Endodermal cell (in vitro differentiated cells): ENCODE measurements around the gene ADGRL3. TPM values are rescaled to one million over a fixed set of nuclear protein-coding genes. Genes with fewer than 3 reads are reported as not detected.

Source experiments
- DNase-seq: peaks from one replicate; pipeline ENCODE4 v3.0.0-alpha.2; 2017
- H3K27ac ChIP-seq: 2 replicates; pipeline ENCODE4 v1.5.1; 2013; ENCODE audit warnings: mild to moderate bottlenecking, low read depth, low read length, moderate library complexity
- H3K27me3 ChIP-seq: 2 replicates; pipeline ENCODE4 v1.6.1; 2013; ENCODE audit warnings: mild to moderate bottlenecking, low read length, moderate library complexity; ENCODE audit not compliant: insufficient read depth, control insufficient read depth, poor library complexity, severe bottlenecking
- H3K36me3 ChIP-seq: 2 replicates; pipeline ENCODE4 v1.7.0; 2013; ENCODE audit warnings: mild to moderate bottlenecking, low read length, moderate library complexity; ENCODE audit not compliant: control insufficient read depth, insufficient read depth
- H3K4me1 ChIP-seq: one replicate; pipeline ENCODE4 v1.7.0; 2013; ENCODE audit warnings: low read length; ENCODE audit not compliant: control insufficient read depth, insufficient read depth
- H3K4me3 ChIP-seq: 2 replicates; pipeline ENCODE4 v1.5.1; 2013; ENCODE audit warnings: mild to moderate bottlenecking, low read length, moderate library complexity
- H3K9ac ChIP-seq: 2 replicates; pipeline ENCODE4 v1.6.1; 2013; ENCODE audit warnings: mild to moderate bottlenecking, low read length, moderate library complexity; ENCODE audit not compliant: poor library complexity, severe bottlenecking; ENCODE audit errors: extremely low read depth
- H3K9me3 ChIP-seq: 2 replicates; pipeline ENCODE4 v1.6.1; 2013; ENCODE audit warnings: mild to moderate bottlenecking, low read length, moderate library complexity; ENCODE audit not compliant: control insufficient read depth
- H3K27ac Mint-ChIP-seq: 2 replicates; pipeline ENCODE4 v1.8.0; 2020; ENCODE audit warnings: mixed read lengths
- H3K27me3 Mint-ChIP-seq: 2 replicates; pipeline ENCODE4 v1.8.0; 2021; ENCODE audit warnings: mild to moderate bottlenecking, mixed read lengths; ENCODE audit not compliant: insufficient read depth
- H3K36me3 Mint-ChIP-seq: 2 replicates; pipeline ENCODE4 v1.8.0; 2020; ENCODE audit warnings: low read depth, mixed read lengths
- H3K4me1 Mint-ChIP-seq: 2 replicates; pipeline ENCODE4 v1.8.0; 2020; ENCODE audit warnings: mixed read lengths
- H3K4me3 Mint-ChIP-seq: 2 replicates; pipeline ENCODE4 v1.8.0; 2020; ENCODE audit warnings: mild to moderate bottlenecking, moderate library complexity, mixed read lengths
- H3K9me3 Mint-ChIP-seq: 2 replicates; pipeline ENCODE4 v1.8.0; 2020; ENCODE audit warnings: mild to moderate bottlenecking, mixed read lengths
- WGBS, 2 experiments: methylation state at CpG; one replicate each; pipeline versions ENCODE4 v1.1.5 to v1.1.7; 2013; ENCODE audit warnings: missing lambda C conversion rate in 2 of 2, mixed read lengths in 1 of 2; ENCODE audit not compliant: insufficient coverage in 1 of 2, insufficient read length in 1 of 2; 5-methylcytosine and 5-hydroxymethylcytosine counted together
- total RNA-seq, 2 donors: library from RNA; stranded (reverse); fragmentation: NEBNext Ultra II Directional in 1 of 2; extraction: Animal tissue kit (Norgen Biotek cat#: 25700) in 1 of 2; gene quantifications; 2 replicates in 1 of 2; 3 replicates in 1 of 2; pipeline ENCODE4 v1.2.1, GENCODE V29; 2021
- TF ChIP-seq, protein P1 (sequence below): fragments of 200-600 bp; sonication (generic); conservative IDR thresholded peaks from 2 replicates; pipeline ENCODE4 v1.5.0; 2021; ENCODE audit warnings: antibody characterized with exemption, mild to moderate bottlenecking

The ADGRL3 gene
- total RNA-seq, 2 donors from 2014 or later = 9.9 to 10.3 TPM

DNA sequence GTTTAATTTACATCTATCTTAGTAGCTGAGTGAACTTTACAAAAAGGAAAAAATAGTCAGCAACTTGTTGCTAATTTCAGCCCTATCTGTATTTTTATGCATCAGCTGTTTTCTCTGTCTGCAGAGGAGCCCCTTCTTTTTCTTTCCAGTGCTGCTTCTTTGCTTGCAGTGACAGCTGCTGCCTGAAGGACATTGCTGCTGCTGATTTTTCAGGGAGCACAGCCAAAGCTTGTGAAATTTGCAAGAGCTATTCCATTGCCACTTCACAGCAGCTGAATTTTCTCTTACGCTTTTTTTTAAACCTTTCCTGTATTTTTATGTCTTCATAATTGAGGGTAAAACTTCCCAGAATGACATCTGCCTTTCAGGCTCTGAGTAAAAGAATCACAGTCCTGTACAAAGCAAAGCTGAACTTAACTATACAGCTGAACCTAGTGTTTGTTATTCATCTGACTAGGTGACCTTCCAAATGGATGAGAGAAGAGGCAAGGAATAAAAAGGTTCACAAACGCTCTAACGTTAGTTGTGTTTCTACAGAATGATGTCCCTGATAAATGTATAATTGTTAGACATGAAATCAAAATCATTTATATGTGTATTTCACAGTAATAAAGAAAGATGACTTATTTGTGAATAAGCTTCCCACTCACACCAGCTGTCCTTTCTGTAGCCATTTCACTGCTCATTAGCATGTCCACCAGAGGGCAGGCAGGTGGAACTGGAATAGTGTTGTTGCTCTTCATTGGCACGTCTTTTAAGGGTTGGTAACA lies 541.4 kb downstream of the ADGRL3 start:
- H3K9me3 Mint-ChIP-seq = peaks cover 39% of the 10 kb centered on the region
- H3K27ac ChIP-seq = peak overlapping the region; percentile 10
- H3K4me1 ChIP-seq = no peaks in the 10 kb centered on the region
- no peak overlapping the region for H3K4me3 ChIP-seq
- WGBS, 2 experiments = 84 to 95% methylated on average over 2 to 4 of the region's 4 CpGs
- peaks cover 19% of the 10 kb centered on the region for H3K9me3 ChIP-seq
- peaks cover 13% of the 10 kb centered on the region for H3K4me1 Mint-ChIP-seq
- H3K27me3 Mint-ChIP-seq = no peaks in the 10 kb centered on the region
- no peaks in the 10 kb centered on the region for H3K36me3 ChIP-seq
- H3K36me3 Mint-ChIP-seq = peaks cover 11% of the 10 kb centered on the region
- H3K9ac ChIP-seq = no peak overlapping the region
- TF ChIP-seq, protein P1, sequence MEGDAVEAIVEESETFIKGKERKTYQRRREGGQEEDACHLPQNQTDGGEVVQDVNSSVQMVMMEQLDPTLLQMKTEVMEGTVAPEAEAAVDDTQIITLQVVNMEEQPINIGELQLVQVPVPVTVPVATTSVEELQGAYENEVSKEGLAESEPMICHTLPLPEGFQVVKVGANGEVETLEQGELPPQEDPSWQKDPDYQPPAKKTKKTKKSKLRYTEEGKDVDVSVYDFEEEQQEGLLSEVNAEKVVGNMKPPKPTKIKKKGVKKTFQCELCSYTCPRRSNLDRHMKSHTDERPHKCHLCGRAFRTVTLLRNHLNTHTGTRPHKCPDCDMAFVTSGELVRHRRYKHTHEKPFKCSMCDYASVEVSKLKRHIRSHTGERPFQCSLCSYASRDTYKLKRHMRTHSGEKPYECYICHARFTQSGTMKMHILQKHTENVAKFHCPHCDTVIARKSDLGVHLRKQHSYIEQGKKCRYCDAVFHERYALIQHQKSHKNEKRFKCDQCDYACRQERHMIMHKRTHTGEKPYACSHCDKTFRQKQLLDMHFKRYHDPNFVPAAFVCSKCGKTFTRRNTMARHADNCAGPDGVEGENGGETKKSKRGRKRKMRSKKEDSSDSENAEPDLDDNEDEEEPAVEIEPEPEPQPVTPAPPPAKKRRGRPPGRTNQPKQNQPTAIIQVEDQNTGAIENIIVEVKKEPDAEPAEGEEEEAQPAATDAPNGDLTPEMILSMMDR = peak; percentile 63
- no peaks in the 10 kb centered on the region for H3K27me3 ChIP-seq
- H3K4me3 Mint-ChIP-seq = no peak overlapping the region
- H3K27ac Mint-ChIP-seq = no peak overlapping the region
- DNase-seq = peak; percentile 64

- DNase-seq = no peak
- H3K36me3 Mint-ChIP-seq = peaks cover 4% of the 10 kb centered on the region
- H3K27me3 ChIP-seq = no peaks in the 10 kb centered on the region
- no peak overlapping the region for H3K27ac ChIP-seq
- no peaks in the 10 kb centered on the region for H3K27me3 Mint-ChIP-seq
- H3K9me3 ChIP-seq = no peaks in the 10 kb centered on the region
- H3K9me3 Mint-ChIP-seq = peaks cover 34% of the 10 kb centered on the region
- no peak overlapping the region for H3K4me3 Mint-ChIP-seq
- TF ChIP-seq, protein P1 = no peak
- no peak overlapping the region for H3K4me3 ChIP-seq
- WGBS, 2 experiments = 93 to 95% methylated on average over 3 to 5 of the region's 5 CpGs
- H3K36me3 ChIP-seq = no peaks in the 10 kb centered on the region
- H3K4me1 ChIP-seq = no peaks in the 10 kb centered on the region
- no peak overlapping the region for H3K27ac Mint-ChIP-seq
- H3K4me1 Mint-ChIP-seq = no peaks in the 10 kb centered on the region
- H3K9ac ChIP-seq = no peak overlapping the region
Observed at GRCh38 chr4:61750810-61751209, 550.7 kb downstream of the ADGRL3 start.

DNA sequence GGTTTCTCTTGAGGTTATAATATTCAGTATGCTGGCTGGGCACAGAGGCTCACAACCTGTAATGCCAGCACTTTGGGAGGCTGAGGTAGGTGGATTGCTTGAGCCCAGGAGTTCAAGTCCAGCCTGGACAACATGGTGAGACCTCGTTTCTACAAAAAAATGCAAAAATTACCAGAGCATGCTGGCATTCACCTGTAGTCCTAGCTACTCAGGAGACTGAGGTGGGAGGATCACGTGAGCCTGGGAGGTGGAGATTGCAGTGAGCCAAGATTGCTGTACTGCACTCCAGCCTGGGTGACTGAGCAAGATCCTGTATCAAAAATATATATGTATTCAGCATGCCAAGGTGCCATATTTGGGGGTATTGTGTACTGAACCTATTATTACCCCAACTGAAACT lies 552.5 kb downstream of the ADGRL3 start:
- H3K9me3 Mint-ChIP-seq = peaks cover 38% of the 10 kb centered on the region
- H3K27me3 Mint-ChIP-seq = no peaks in the 10 kb centered on the region
- no peaks in the 10 kb centered on the region for H3K27me3 ChIP-seq
- no peak for DNase-seq
- whole genome bisulfite sequencing, 2 experiments = 80 to 85% methylated on average over 1 to 2 of the region's 2 CpGs
- H3K4me1 Mint-ChIP-seq = no peaks in the 10 kb centered on the region
- H3K36me3 ChIP-seq = no peaks in the 10 kb centered on the region
- TF ChIP-seq, protein P1 = no peak
- H3K9ac ChIP-seq = no peak overlapping the region
- no peak overlapping the region for H3K4me3 ChIP-seq
- H3K9me3 ChIP-seq = no peaks in the 10 kb centered on the region
- no peak overlapping the region for H3K4me3 Mint-ChIP-seq
- no peaks in the 10 kb centered on the region for H3K4me1 ChIP-seq
- H3K27ac ChIP-seq = no peak overlapping the region
- no peak overlapping the region for H3K27ac Mint-ChIP-seq
- H3K36me3 Mint-ChIP-seq = peaks cover 2% of the 10 kb centered on the region
